Amniotic epithelial cell (primary cell): Measurements from ENCODE around the gene PLA2G4E.

ENCODE experiments used
- DNase-seq: peaks from one replicate; pipeline ENCODE4 v3.0.0-alpha.2; 2010; ENCODE audit warnings: low read depth

PLA2G4E gene

DNA sequence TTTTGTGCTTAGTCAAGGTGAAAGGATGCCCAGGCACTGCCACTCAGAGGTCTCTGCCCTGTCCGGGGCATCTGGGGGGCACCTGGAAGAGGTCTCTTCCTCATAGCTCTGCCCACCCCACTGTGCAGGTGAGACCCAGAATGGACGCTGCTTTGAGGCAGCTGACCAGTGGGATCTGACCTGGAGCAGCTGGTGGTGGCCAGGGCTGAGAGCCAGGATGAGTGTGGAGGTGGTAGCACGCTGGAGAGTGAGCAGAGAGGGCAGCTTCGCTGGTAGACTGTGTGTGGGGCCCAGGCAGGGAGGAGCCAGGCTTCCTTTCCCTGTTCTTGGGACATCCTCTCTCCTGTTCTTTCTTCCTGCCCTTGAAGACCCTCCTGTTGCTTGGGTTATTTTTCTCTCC, 32.2 kb upstream of the PLA2G4E start:
- DNase-seq: no peak

DNA sequence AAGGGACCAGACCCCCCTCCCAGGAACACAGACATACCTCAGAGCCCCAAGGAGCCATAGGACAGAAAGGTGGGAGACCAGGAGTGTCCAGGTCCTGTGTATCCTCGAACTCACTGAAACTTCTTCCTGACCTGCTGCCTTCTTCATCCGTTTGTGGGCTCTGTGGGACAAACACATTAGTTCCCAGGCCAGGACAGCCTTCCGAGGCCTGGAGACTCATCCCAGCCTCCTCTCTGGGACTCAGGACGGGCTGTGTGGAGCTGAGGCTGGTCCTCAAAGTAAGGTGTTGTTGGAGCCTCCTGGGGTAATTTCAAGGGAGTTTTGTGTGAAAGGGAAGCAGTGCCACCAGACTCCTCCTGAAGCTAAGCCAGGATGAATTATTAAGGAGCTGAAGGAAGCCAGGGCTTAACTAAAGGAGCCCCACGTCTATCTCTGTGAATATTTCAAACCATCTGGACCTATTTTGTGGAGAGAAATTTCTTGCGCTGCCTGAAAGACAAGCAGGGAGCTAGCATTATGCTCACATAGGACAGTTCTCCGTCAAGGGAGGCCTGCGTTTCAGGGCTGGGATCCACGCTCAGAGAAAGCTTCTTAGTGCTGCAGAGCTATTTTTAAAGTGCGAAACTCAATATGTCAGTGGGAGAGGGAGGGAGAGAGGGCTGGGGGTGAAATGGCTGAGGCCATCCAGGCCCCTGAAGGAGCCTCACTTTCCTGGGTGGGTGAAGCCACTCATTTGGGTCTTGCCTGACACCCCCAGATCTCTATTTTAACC, 29.8 kb upstream of the PLA2G4E start:
- no peak for DNase-seq

DNA sequence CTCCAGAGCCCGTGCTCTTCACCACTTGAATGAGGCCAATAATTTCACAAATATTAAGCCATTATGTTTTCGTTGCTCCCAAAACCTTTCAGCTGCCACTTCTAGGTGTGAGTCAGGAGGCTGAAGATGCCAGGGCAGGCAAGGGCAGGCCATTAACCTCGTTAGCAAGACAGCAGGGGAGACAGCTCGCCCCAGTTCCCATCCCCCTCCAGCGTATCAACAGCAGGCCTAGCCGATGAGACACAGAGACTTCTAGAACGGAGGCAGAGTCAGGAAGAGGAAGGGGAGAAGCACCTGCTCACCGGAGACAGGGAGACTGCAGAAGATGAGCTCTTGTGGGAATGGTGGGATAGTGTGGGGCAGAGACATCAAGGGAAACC, 28.0 kb upstream of the PLA2G4E start:
- DNase-seq: no peak

DNA sequence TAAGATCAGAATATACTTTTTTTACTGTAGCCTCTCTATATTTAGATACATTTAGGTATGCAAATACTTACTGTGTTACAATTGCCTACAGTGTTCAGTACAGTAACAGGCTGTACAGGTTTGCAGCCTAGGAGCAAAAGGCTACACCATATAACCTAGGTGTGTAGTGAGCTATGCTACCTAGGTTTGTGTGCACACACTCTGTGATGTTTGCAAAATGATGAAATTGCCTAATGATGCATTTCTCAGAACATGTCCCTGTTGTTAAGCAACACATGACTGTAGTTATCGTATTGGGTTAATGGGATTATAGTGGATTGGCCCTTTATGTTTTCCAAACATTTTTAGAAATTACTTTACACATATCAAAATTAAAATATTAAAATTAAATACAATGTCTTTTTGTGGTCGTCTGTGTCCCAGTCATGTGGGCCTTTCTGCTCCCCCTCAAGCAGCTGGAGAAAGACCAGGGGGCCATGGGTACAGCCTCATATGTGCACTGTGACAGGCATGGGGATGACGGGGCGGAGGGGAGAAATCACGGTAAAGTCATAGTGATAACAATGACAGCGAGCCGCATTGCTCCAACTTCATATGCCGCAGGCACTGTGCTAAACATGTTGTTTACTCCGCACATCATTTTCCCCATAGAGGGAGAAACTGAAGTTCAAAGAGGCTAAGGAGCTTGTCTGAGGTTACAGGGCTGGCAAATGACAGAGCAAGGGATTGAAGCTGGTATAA, 27.4 kb upstream of the PLA2G4E start:
- DNase-seq: no peak

- no peak for DNase-seq
These were observed 25.8 kb upstream of the PLA2G4E start for GRCh38 chr15:42046597-42046996.

DNA sequence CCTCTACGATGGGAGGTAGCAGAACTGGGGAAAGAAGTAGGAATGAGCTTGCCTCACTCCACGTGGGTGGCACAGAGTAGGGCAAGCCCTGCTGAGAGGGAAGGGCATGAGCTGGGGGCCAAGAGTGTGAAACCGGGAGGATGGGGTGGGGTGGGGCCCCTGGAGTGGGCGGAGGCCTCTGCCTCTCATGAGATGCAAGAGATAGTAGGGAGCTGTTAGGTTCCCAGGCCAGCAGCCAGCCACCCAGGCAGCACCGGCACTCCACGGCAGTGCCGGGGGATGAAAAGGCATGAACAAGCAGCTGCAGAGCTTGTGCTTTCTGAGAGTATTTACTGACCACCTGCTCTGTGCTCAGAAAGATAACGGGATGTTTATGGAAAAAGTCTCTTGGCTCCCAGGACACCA, 24.4 kb upstream of the PLA2G4E start:
- DNase-seq: no peak

- DNase-seq: no peak
These were observed 22.0 kb upstream of the PLA2G4E start for GRCh38 chr15:42042602-42043400.

- no peak for DNase-seq
These were observed 17.6 kb upstream of the PLA2G4E start for GRCh38 chr15:42038401-42038800.

DNA sequence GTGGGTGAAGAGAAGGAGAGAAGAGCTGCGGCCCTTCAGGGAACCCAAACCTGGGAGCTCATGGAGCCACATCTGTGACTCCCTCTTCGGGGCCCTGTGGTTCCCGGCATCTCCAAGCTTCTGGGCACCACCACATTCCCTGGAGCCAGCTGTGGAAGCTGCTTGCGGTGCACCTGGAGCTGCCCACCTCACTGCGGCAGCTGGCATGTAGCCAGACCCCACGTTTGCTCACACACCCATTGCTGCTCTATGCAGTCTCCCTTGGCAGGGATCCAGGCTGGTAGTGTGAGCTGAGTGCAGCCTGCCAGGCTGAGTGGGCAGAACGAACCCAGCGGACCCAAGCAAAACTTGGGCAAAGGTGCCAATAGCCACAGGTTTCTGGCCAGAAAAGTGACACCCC, 16.8 kb upstream of the PLA2G4E start:
- no peak for DNase-seq

DNA sequence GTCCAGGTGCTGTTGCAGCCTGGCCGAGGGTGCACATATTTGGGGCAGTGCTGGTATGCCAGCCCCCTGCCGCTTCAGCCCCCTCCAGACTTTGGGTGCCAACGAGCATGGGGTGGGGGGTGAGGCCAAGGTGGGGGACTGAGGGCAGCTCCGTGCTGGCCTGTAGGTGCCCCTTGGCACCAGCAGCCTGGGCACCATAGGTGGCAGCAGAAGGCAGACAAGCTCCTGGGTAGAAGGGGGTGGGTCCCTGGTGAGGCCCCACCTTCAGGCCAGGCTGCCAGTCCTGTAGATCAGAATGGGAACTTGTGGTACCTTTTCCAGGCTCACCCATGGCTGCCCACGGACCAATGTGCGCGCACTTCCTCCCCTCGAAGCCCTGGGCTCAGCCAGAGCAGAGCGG, 16.1 kb upstream of the PLA2G4E start:
- no peak for DNase-seq

- DNase-seq: no peak
These were observed 15.5 kb upstream of the PLA2G4E start for GRCh38 chr15:42036112-42036905.

GRCh38 chr15:42035435-42035761, 14.6 kb upstream of the PLA2G4E start:
- DNase-seq: peak; percentile 15

DNA sequence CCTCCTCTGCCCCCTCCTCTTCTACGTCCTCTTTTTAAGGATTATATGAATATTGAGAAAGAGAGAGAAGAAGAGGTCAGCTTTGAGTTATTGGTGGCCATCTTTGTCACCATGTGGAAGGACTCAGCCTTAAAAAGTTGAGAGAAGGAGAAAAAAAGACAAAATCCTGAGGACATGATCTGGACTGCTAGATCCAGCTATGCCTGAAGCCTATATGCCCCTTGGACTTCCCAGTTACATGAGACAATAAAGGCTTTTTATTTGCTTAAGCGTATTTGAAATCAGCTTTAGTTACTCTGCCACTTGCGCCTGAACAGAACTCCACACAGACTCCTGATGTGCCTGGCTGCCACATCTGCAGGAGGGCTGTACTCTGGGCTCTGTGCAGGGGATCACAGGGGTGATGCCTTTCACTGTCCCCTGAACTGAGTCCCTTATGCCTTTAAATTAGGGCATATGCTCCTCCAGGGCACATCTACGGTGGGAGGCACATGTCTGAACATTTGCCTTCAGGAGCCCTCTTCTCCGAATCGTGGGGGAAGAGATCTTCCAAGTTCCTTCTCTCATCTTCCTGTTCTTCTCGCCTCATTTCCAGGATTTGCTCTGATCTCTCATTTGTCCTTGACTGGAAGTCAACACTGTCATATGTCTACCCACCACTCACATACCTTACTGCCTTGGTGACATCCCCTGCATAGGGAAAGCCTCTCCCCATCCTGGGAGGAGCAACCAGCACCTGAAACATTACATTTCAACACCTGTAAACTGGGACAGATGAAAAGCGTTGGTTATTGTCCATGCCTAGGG, 14.0 kb upstream of the PLA2G4E start:
- no peak for DNase-seq

- no peak for DNase-seq
These were observed 12.5 kb upstream of the PLA2G4E start for GRCh38 chr15:42033214-42033873.

GRCh38 chr15:42032376-42033213, 11.8 kb upstream of the PLA2G4E start:
- no peak for DNase-seq

GRCh38 chr15:42031198-42031915, 10.5 kb upstream of the PLA2G4E start:
- DNase-seq: no peak

GRCh38 chr15:42027521-42027920, 6.7 kb upstream of the PLA2G4E start:
- DNase-seq: no peak

DNA sequence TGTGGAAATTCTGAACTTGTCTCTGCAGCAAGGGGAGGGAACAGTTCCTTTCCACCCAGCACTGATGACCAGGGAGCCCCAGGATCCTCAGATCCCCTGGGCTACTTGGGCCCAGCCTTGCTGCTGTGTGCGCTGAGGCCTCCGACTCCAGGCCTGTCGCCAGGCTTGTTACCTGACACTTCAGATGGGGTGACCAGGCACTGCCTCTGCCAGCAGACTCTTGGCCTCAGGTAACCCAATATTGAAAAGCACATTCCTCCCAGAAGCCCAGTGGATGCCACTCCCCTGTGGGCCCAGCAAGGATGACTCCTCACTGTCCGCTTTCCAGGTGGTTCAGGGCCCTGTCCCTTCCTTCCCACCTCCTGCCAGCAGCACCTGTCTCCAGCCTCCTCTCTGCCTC, 3.5 kb upstream of the PLA2G4E start:
- no peak for DNase-seq

GRCh38 chr15:42021593-42021992, 751 bp upstream of the PLA2G4E start:
- DNase-seq: no peak
